ENCODE measurements around the gene ANKIB1.

ANKIB1 gene

DNA sequence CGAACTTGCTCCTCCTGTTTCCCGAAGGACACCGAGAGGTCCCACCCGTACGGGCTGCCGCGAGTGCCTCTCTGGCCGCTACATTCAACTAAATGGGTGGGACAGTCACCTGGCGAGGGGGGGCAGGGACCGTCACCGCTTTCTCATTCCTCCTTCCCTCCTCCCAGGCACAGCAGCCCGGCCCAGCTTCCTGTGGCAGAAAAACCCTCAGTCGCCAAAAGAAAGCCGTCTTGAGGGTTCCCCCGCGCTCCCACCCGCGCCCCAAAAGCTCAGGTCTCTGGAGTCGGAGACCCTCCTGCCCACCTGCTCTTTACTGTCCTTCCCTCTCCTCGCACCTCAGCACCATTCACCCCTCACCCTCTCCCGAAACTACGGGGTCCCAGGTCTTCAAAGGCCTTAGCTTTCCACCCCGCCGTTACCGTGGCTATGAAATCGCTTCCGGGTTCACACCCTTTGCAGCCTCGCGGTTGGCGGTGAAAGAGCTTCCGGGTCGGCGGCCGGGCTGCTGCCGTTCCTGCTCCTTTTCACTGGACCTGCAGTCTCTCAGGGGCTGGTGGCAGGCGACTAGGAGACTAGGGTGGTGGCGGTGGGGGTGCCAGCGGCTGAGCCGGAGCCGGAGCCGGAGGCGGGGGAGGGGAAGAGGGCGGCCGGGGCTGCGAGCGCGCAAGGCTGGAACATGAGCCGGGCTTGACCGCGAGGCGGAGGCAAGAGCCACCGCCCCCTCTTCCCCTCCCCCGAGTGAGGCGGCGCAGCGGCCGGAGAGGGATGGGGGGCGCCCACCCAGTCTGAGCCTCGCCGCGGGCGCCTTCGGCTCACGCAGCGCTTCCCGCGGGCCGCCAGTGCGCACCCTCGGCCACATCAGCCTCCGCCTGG is at the start of gene ANKIB1, which contains the start of gene KRIT1:
Gene ANKIB1 (plus strand): TSS at position 488 of the 873 bp plus-strand sequence. CDS start 49,005 bp downstream, outside the sequence.
Gene KRIT1 (minus strand): TSS at position 428 of the 873 bp plus-strand sequence. CDS start 3,779 bp downstream, outside the sequence.
- DNase-seq = peak; percentile 77 to 82

GRCh38 chr7:92200791-92201190 is 45.0 kb upstream of the ANKIB1 start:
- no peak for DNase-seq

DNA sequence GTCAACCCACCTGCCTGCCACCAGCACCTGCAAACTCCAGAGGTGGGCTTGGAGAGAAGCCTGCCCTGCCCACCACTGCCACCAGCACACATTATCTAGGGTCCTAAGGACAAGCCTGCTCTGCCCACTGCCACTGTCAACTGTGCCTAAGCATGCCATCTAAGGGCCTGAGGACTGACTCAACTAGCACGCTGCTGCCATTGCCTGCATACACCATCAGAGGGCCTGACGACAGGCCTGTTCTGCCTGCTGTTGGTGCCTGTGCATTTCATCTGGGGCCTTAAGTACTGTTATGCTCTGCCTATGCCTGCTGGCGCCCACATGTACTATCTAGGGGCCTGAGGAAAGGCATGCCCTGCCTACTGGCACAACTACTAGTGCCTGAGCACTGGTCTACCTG is 39.8 kb upstream of the ANKIB1 start:
- DNase-seq = no peak

- DNase-seq = no peak
Observed at GRCh38 chr7:92206672-92207071, 39.1 kb upstream of the ANKIB1 start.

DNA sequence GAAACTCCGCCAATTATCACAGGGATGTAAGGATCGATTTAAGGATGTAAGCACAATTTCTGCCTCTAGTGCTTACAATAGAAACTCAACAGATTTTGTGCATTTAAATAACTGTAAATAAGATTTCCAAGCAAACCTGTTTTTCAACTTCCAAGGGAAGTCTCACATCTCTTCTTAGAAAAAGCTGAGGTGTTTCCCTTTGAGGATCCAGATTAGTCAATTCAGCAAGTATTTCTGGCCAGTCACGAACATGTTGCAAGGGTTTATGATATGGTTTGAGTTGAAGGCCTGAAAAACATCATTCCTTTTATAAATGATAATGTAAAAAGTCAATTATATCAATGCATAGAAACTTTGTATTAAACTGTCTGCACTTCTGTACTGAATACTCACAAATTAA is 24.0 kb upstream of the ANKIB1 start:
- DNase-seq = no peak

DNA sequence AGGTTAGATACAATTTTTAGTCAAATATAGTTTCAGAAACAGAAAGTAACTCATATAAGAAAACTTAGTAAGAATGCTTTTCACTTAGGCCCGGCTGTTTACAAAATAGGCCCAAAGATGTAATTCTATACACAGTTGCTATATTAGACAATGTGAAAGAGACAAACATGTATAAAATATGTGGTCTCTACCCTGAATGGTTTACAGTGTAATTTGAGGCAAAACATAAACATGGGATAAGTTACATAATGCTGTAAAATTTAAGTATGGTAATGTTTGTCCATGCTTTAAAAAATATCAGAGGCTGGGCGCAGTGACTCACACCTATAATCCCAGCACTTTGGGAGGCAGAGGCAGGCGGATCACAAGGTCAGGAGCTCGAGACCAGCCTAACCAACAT is 18.8 kb upstream of the ANKIB1 start:
- no peak for DNase-seq

DNA sequence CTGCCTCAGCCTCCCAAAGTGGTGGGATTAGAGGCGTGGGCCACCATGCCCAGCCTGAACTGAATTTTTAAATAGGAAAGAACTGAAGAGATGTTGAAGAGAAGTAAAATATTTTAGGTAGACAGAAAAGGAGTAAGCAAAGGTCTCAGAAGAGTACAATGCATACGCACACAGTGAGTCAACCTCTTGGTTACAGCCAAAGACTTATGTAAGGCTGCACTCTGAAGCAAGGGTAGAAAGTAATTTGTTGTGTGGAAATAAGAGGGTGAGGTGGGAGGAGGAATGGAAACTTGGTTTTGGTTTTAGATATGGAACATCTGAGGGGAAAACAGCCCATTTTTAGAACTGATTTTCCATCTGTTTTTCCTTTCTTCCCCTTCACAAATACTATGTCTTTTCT is 17.7 kb upstream of the ANKIB1 start:
- peak in 1 of 2 donors; percentile 1 for DNase-seq

GRCh38 chr7:92228742-92229141 is 17.0 kb upstream of the ANKIB1 start:
- no peak for DNase-seq

DNA sequence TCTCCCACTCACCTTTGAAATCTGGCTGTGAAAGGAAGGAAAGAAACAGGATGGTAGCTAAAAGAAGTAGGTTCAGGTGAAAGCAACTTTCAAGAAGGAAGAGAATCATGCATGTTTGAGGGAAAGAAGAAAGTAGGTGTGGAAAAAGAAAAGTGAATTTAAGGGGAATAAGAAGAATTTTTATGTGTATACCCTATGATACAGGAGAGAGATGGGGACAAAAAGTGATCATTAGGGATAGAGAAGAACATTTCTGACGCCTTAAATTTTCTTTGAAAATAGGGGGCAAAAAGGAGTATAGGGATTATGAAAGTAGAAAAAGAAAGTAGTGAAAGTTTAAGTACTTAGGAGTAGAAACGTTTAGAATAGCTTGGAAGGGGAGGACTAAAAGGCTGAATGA is 15.2 kb upstream of the ANKIB1 start:
- no peak for DNase-seq

GRCh38 chr7:92242972-92243371 is 2.8 kb upstream of the ANKIB1 start:
- DNase-seq = no peak

GRCh38 chr7:92244808-92245486 is 827 bp upstream of the ANKIB1 start:
- peak; percentile 40 to 62 for DNase-seq

GRCh38 chr7:92246360-92247101 is 757 bp downstream of the ANKIB1 start:
- DNase-seq = no peak

- DNase-seq = no peak
Observed at GRCh38 chr7:92250603-92251002, 4.8 kb downstream of the ANKIB1 start.

DNA sequence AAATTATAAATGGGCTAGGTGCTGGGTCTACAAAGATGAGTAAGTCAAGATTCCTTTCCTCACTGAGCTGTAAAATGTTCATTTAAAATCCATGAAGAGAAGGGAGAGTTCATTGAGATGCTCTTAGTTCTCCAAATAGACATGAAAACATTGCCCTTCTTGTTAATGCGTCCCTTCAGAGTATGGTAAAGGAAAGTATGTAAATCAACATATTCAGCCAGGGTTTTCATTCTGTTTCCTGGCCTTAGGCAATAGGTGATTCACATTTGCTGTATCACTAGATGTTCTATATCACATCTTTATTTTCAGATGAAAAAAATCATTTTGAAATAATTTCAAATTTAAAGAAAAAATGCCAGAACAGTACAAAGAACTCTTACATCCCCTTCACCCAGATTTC is 5.4 kb downstream of the ANKIB1 start:
- DNase-seq = no peak

GRCh38 chr7:92253251-92253650 is 7.5 kb downstream of the ANKIB1 start:
- DNase-seq = no peak

GRCh38 chr7:92254800-92255199 is 9.0 kb downstream of the ANKIB1 start:
- peak in 1 of 2 donors; percentile 32 for DNase-seq

- DNase-seq = no peak
Observed at GRCh38 chr7:92255308-92255707, 9.5 kb downstream of the ANKIB1 start.

DNA sequence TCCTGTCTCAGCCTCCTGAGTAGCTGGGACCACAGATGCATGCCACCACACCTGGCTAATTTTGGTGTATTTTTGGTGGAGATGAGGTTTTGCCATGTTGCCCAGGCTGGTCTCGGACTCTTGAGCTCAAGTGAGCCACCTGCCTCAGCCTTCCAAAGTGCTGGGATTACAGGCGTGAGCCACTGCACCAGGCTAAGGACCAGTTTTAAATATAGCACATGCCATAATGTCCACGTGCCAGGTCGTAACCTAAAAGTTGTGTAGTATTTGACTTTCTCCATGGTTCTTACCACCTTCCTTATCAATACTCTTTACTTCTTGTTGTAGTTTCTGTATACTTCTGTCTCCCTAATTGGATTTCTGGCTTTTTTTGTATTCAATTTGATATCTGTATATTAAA is 13.3 kb downstream of the ANKIB1 start:
- DNase-seq = no peak

DNA sequence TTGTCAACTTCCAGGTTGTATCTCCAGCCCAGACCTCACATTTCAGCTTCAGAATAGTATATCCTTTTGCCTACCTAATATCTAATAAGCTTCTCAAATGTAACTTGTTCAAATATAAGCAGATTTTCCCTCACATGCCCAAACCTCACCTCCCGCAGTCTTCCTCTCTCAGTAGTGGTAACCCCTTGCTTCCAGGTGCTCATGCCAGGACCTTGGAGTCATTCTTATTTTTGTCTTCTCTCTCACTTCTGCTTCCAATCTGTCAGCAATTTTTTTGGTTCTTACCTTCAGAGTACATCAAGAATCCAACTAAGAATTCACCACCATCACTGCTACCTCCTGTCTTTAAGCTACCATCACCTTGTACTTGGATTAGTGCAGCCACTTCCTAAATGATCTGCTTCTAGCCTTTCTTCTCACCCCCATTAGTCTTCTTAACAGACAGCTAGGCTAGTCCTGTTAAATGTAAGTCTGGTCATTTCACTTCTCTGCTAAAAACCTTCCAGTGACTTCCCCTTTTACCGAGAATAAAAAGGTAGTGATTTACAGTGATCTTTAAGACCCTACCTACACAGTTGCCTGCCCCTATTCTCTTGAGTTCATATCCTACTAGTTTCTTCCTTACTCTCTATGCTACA is 14.0 kb downstream of the ANKIB1 start:
- DNase-seq = no peak

DNA sequence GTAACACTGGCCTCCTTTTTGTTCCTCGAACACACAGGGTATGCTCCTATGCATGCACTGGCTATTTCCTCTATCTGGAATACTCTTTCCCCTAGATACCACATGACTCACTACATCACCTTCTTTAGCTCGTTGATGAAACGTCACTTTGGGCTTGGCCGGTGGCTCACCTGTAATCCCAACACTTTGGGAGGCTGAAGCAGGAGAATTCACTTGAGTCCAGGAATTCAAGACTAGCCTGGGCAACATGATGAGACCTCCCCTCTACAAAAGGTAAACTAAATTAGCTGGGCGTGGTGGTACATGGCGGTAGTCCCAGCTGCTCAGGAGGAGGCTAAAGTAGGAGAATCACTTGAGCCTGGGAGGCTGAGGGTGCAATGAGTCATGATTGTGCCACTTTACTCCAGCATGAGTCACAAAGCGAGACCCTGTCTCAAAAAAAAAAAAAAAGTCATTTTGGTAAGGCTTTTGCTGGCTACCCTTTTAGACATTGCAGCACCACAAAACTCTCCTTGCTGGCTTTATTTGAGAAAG is 14.5 kb downstream of the ANKIB1 start:
- no peak for DNase-seq

DNA sequence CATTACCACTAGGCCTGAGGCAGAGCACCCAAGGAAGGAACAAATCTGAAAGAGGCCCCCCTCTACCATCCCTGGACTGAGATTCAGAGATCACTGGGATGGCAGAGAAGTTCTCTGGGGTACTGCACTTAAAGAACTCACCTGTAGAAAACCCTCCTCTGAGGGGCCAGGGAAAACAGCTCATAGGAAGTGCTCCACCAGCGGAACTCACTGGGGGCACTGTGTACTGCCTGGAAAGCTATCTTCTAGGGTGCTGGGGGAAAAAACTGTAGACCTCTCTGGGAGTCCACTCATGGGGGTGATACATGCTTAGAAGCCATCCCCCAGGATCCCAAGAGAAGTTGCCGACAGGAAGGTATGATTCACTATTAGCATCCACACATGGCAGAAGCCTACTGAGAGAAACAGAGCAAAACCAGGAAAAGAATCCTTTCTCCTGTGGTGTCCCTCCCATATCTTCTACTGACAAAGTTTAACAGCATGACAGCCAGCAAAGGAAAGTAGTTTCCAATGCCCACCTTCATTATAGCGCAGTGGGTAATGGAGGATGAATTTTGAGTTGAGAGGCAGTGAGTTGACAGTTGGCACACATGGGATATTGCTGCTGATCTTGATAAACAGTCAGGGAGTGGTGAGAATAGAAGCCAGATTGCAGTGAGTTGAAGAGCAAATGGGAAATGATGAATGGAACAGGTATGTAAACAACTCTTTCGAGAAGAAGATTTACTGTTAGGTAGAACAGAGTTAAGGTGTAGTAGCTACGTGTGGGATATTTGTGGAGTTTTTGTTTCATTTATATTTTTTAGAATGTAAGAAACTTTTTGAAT is 20.9 kb downstream of the ANKIB1 start:
- DNase-seq = no peak

GRCh38 chr7:92268921-92269320 is 23.1 kb downstream of the ANKIB1 start:
- no peak for DNase-seq

Measured in inflammatory macrophage treated with lipopolysaccharide for 1 hour (primary cell).